GM19099 (cell line): Measurements from ENCODE around the gene PPM1L.

Source experiments
- POLR2A ChIP-seq: IDR thresholded peaks from 3 replicates; pipeline ENCODE4 v1.6.1; 2011; ENCODE audit warnings: low read depth; ENCODE audit not compliant: insufficient read length; ENCODE audit errors: extremely low read depth

Gene PPM1L

GRCh38 chr3:160996811-160997210, 240.8 kb downstream of the PPM1L start:
- no peak for TF ChIP-seq POLR2A

DNA sequence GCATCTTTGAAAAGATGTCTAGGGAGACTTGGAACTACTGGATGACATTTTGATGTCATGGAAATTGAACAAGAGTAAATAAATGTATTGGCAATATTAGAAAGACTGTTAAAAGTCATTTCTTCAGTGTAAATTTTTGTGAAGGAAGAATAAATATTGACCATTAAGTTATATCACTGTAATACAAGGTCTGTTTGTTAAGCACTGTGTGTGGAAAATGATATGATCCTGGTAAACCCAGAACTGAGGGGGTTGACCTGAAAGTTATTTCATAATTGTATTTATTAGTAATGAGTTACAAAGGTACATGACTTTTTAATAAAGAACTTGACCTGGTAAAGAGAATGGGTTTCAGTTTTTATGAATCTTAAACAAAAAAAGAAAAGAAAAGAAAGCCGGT, 242.6 kb downstream of the PPM1L start:
- TF ChIP-seq POLR2A = no peak

GRCh38 chr3:160999274-160999673, 243.2 kb downstream of the PPM1L start:
- no peak for TF ChIP-seq POLR2A

DNA sequence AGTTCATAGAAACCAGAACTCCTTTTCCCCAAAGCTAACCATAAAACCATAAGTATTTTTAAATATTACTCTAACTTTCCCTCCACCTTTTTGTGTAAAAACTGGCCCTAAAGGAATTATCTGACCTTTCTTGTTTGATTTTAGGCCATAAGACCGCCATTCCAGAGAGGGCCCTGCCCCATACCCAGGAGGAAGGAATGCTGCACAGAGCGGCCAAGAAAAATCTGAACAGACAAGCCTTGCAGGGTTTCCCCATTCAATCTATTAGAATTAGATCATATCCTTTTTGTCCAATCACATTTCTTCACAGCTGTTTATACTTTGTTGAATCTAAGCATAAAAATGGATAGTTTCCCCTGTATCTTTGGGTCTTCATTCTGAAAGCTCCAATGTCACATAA, 252.1 kb downstream of the PPM1L start:
- no peak for TF ChIP-seq POLR2A

GRCh38 chr3:161014843-161015749, 259.1 kb downstream of the PPM1L start:
- no peak for TF ChIP-seq POLR2A

GRCh38 chr3:161016417-161017313, 260.6 kb downstream of the PPM1L start:
- no peak for TF ChIP-seq POLR2A

DNA sequence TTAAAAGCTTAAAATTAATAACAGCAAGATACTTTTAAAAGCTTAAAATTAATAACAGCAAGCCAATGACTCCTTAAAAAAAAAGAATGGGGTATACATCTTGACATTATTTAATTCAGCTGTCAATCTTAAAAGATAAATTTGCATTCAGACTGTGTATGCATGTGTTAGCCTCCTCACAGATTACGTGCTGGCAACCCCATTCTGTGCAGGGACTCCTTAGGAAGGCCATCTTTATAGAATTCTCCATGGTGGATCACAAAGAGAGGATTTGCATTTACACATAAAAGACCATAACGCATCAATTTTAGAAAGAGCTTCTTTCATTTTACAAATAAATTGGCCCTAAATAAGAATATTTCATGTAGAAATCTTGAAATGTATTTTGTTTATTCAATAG, 261.9 kb downstream of the PPM1L start:
- no peak for TF ChIP-seq POLR2A

GRCh38 chr3:161020256-161020655, 264.2 kb downstream of the PPM1L start:
- no peak for TF ChIP-seq POLR2A

GRCh38 chr3:161025911-161026310, 269.9 kb downstream of the PPM1L start:
- no peak for TF ChIP-seq POLR2A

DNA sequence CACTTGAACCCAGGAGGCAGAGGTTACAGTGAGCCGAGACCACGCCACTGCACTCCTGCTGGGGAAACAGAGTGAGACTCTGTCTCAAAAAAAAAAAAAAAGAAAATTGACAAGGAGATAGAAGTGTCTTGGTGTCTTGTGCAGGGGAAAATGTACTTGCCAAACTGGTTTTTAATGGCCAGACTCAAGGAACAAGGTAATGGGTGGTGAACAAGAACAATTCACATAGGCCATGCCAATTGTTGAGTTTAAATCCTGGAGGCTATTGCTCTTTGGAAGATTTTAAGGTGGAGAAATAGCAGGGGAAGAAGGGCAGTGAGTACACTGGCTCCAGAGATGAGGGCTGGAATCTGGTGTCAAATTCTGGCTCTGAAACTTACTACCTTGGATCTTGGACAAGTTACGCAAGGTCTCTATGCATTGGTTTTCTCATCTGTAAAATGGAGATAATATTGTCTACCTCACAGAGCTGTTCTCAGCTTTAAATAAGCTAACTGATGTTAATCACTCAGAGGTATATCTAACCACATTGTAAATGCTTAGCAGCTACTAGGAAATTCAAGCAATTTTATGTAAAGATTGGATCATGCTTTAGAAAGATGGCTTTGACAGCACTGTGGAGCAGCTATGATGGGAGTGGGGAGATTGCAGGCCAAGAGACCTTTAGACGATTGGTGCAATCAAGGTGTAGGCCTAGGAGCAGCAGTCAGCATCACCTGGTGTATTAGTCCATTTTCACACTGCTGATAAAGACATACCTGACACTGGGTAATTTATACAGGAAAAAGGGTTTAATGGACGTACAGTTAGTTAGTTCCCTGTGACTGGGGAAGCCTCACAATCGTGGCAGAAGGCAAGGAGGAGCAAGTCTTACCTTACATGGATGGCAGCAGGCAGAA, 270.8 kb downstream of the PPM1L start:
- TF ChIP-seq POLR2A = no peak

- TF ChIP-seq POLR2A = no peak
These were observed 272.6 kb downstream of the PPM1L start for GRCh38 chr3:161028555-161029153.

GRCh38 chr3:161031134-161031533, 275.1 kb downstream of the PPM1L start:
- no peak for TF ChIP-seq POLR2A

- no peak for TF ChIP-seq POLR2A
These were observed 279.7 kb downstream of the PPM1L start for GRCh38 chr3:161035711-161036110.

DNA sequence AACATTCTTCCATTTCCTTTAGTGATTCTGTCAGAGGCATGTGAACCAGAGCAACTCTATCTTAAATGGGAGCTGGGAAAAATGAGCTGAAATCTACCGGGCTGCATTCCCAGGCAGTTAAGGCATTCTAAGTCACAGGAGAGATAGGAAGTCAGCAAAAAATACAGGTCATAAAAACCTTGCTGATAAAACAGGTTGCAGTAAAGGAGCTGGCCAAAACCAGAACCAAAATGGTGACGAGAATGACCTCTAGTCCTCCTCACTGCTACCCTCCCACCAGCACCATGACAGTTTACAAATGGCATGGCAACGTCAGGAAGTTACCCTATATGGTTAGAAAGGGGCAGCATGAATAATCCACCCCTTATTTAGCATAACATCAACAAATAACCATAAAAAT, 282.7 kb downstream of the PPM1L start:
- TF ChIP-seq POLR2A = no peak
